Measurements from ENCODE around the gene ARHGAP18. TPM values are rescaled to one million over a fixed set of nuclear protein-coding genes. Genes with fewer than 3 reads are reported as not detected.

ARHGAP18 gene
- total and polyA plus RNA-seq, 10 of the 15 experiments (the other 5 are each of a cell fraction or from before 2014, with no cell fraction given), result 18.2 to 52.2 (median 31.7) TPM

DNA sequence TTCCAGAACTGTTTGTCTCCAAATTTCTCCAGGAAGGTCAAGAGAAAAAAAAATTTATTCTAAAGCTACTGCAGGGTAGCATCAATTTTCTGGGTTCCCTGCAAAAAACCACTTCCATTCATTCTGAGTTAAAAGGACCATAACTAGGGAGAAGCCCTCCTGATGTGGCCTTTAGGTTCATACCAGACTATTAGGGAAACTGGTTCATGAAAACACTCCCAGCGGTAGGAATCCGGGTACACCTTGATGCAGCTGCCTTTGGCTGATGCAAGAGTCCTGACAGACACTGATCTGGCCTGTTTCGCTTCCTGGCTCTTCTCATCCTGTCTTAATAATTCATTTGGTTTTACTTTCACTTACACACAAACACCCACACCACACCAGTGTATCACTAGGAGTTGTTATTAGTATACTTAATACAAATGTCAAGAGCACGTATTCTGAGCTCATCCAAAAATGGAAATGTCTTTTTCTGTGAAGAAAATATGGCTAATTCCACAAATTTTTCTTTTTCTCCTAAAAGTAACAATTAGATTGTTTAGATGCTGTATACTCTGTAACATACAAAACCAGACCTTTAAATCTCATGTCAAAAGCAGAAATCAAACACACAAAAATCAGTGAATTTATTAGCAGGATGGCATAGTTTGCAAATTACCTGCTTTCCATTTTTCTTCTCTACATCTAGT is 38.4 kb upstream of the ARHGAP18 start (continued):
- TF ChIP-seq, protein P1, sequence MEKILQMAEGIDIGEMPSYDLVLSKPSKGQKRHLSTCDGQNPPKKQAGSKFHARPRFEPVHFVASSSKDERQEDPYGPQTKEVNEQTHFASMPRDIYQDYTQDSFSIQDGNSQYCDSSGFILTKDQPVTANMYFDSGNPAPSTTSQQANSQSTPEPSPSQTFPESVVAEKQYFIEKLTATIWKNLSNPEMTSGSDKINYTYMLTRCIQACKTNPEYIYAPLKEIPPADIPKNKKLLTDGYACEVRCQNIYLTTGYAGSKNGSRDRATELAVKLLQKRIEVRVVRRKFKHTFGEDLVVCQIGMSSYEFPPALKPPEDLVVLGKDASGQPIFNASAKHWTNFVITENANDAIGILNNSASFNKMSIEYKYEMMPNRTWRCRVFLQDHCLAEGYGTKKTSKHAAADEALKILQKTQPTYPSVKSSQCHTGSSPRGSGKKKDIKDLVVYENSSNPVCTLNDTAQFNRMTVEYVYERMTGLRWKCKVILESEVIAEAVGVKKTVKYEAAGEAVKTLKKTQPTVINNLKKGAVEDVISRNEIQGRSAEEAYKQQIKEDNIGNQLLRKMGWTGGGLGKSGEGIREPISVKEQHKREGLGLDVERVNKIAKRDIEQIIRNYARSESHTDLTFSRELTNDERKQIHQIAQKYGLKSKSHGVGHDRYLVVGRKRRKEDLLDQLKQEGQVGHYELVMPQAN (conservative IDR thresholded peaks at IDR 0.05), result no peak
- TF ChIP-seq DPF2 (IDR thresholded peaks at IDR 0.05), result no peak
- peak; percentile 63; the same call in 1 of the 2 replicates for TF ChIP-seq RUNX3 (IDR thresholded peaks at IDR 0.05; ENCODE audit: low read length)
- TF ChIP-seq, protein P2, sequence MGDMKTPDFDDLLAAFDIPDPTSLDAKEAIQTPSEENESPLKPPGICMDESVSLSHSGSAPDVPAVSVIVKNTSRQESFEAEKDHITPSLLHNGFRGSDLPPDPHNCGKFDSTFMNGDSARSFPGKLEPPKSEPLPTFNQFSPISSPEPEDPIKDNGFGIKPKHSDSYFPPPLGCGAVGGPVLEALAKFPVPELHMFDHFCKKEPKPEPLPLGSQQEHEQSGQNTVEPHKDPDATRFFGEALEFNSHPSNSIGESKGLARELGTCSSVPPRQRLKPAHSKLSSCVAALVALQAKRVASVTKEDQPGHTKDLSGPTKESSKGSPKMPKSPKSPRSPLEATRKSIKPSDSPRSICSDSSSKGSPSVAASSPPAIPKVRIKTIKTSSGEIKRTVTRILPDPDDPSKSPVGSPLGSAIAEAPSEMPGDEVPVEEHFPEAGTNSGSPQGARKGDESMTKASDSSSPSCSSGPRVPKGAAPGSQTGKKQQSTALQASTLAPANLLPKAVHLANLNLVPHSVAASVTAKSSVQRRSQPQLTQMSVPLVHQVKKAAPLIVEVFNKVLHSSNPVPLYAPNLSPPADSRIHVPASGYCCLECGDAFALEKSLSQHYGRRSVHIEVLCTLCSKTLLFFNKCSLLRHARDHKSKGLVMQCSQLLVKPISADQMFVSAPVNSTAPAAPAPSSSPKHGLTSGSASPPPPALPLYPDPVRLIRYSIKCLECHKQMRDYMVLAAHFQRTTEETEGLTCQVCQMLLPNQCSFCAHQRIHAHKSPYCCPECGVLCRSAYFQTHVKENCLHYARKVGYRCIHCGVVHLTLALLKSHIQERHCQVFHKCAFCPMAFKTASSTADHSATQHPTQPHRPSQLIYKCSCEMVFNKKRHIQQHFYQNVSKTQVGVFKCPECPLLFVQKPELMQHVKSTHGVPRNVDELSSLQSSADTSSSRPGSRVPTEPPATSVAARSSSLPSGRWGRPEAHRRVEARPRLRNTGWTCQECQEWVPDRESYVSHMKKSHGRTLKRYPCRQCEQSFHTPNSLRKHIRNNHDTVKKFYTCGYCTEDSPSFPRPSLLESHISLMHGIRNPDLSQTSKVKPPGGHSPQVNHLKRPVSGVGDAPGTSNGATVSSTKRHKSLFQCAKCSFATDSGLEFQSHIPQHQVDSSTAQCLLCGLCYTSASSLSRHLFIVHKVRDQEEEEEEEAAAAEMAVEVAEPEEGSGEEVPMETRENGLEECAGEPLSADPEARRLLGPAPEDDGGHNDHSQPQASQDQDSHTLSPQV (IDR thresholded peaks at IDR 0.05), result peak; percentile 54
- no peak for TF ChIP-seq SUZ12 (IDR thresholded peaks at IDR 0.05; ENCODE audit: unreplicated experiment)
- TF ChIP-seq HDAC6 (IDR thresholded peaks at IDR 0.05; ENCODE audit: unreplicated experiment), result no peak
- 0 out of 2 replicates have a peak, but pooled peaks have one; percentile 9 for TF ChIP-seq SMARCA5 (IDR thresholded peaks at IDR 0.05)
- no peak for TF ChIP-seq POLR2AphosphoS2 (IDR thresholded peaks at IDR 0.05; ENCODE audit: low read depth, low read length)
- TF ChIP-seq NR2F1 (conservative IDR thresholded peaks at IDR 0.05), result no peak
- TF ChIP-seq, protein P3, sequence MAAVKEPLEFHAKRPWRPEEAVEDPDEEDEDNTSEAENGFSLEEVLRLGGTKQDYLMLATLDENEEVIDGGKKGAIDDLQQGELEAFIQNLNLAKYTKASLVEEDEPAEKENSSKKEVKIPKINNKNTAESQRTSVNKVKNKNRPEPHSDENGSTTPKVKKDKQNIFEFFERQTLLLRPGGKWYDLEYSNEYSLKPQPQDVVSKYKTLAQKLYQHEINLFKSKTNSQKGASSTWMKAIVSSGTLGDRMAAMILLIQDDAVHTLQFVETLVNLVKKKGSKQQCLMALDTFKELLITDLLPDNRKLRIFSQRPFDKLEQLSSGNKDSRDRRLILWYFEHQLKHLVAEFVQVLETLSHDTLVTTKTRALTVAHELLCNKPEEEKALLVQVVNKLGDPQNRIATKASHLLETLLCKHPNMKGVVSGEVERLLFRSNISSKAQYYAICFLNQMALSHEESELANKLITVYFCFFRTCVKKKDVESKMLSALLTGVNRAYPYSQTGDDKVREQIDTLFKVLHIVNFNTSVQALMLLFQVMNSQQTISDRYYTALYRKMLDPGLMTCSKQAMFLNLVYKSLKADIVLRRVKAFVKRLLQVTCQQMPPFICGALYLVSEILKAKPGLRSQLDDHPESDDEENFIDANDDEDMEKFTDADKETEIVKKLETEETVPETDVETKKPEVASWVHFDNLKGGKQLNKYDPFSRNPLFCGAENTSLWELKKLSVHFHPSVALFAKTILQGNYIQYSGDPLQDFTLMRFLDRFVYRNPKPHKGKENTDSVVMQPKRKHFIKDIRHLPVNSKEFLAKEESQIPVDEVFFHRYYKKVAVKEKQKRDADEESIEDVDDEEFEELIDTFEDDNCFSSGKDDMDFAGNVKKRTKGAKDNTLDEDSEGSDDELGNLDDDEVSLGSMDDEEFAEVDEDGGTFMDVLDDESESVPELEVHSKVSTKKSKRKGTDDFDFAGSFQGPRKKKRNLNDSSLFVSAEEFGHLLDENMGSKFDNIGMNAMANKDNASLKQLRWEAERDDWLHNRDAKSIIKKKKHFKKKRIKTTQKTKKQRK (IDR thresholded peaks at IDR 0.05; ENCODE audit: low read depth, low read length), result no peak
- no peak for TF ChIP-seq GATAD2B (conservative IDR thresholded peaks at IDR 0.05; ENCODE audit: low read depth)
- TF ChIP-seq, protein P4, sequence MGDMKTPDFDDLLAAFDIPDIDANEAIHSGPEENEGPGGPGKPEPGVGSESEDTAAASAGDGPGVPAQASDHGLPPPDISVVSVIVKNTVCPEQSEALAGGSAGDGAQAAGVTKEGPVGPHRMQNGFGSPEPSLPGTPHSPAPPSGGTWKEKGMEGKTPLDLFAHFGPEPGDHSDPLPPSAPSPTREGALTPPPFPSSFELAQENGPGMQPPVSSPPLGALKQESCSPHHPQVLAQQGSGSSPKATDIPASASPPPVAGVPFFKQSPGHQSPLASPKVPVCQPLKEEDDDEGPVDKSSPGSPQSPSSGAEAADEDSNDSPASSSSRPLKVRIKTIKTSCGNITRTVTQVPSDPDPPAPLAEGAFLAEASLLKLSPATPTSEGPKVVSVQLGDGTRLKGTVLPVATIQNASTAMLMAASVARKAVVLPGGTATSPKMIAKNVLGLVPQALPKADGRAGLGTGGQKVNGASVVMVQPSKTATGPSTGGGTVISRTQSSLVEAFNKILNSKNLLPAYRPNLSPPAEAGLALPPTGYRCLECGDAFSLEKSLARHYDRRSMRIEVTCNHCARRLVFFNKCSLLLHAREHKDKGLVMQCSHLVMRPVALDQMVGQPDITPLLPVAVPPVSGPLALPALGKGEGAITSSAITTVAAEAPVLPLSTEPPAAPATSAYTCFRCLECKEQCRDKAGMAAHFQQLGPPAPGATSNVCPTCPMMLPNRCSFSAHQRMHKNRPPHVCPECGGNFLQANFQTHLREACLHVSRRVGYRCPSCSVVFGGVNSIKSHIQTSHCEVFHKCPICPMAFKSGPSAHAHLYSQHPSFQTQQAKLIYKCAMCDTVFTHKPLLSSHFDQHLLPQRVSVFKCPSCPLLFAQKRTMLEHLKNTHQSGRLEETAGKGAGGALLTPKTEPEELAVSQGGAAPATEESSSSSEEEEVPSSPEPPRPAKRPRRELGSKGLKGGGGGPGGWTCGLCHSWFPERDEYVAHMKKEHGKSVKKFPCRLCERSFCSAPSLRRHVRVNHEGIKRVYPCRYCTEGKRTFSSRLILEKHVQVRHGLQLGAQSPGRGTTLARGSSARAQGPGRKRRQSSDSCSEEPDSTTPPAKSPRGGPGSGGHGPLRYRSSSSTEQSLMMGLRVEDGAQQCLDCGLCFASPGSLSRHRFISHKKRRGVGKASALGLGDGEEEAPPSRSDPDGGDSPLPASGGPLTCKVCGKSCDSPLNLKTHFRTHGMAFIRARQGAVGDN (IDR thresholded peaks at IDR 0.05), result 0 out of 2 replicates have a peak, but pooled peaks have one; percentile 33
- peak; percentile 63 to 68 for TF ChIP-seq IKZF2 (IDR thresholded peaks at IDR 0.05)
- TF ChIP-seq SMAD1 (IDR thresholded peaks at IDR 0.05; ENCODE audit: low read depth, partially characterized antibody), result no peak
- no peak for TF ChIP-seq RB1 (IDR thresholded peaks at IDR 0.05; ENCODE audit: borderline replicate concordance)
- TF ChIP-seq STAT3 (IDR thresholded peaks at IDR 0.05; ENCODE audit: low read depth, low read length), result no peak

All from GM12878 (cell line).